Fibroblast of lung (primary cell): ENCODE data around the gene MORN1.

Experiments used
- EZH2 ChIP-seq: IDR thresholded peaks from 2 replicates; pipeline ENCODE4 v1.5.1; 2012; ENCODE audit warnings: low read length, control low read depth, mild to moderate bottlenecking; ENCODE audit errors: missing control alignments
- TF ChIP-seq, protein P1 (sequence below), 2 donors: IDR thresholded peaks in 1 of 2; conservative IDR thresholded peaks in 1 of 2; 1 replicate in 1 of 2; 2 replicates in 1 of 2; pipeline ENCODE4 v1.5.1; 2011 to 2012; ENCODE audit warnings: low read length in 2 of 2, control low read depth in 1 of 2, inconsistent platforms in 1 of 2, low read depth in 1 of 2, mild to moderate bottlenecking in 1 of 2

DNA sequence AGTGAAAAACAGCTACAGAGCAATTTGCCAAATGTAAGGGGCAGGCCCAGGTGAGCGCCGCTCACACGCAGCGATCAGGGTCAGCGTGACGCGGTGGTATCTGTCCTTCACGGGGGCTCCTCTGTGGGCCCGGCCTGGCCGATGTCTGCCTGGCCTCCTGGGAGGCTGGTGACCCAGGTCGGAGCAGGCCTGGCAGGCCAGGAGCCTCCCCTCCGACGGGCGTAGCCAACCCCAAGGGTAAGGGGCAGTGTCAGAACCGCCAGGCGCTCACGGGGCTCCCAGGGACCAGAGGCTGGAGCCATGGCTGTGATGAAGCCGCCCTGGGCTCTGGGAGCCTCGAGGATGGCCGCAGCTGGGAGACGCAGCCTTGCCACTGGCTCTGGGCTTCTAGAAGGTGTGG lies 72.1 kb downstream of the MORN1 start:
- TF ChIP-seq, protein P1, sequence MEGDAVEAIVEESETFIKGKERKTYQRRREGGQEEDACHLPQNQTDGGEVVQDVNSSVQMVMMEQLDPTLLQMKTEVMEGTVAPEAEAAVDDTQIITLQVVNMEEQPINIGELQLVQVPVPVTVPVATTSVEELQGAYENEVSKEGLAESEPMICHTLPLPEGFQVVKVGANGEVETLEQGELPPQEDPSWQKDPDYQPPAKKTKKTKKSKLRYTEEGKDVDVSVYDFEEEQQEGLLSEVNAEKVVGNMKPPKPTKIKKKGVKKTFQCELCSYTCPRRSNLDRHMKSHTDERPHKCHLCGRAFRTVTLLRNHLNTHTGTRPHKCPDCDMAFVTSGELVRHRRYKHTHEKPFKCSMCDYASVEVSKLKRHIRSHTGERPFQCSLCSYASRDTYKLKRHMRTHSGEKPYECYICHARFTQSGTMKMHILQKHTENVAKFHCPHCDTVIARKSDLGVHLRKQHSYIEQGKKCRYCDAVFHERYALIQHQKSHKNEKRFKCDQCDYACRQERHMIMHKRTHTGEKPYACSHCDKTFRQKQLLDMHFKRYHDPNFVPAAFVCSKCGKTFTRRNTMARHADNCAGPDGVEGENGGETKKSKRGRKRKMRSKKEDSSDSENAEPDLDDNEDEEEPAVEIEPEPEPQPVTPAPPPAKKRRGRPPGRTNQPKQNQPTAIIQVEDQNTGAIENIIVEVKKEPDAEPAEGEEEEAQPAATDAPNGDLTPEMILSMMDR (conservative IDR thresholded peaks at IDR 0.05 in 1 of 2, IDR thresholded peaks at IDR 0.05 in 1 of 2; ENCODE audit: low read depth in 1 of 2, low read length in 2 of 2) = no peak
- no peak for TF ChIP-seq EZH2
